Osteocyte (in vitro differentiated cells): ENCODE measurements around the gene DXO. TPM values are rescaled to one million over a fixed set of nuclear protein-coding genes. Genes with fewer than 3 reads are reported as not detected.
A peak's percentile ranks its signal among the peaks of the same experiment; 100 is the strongest.

Experiments used
- DNase-seq: peaks from one replicate; pipeline ENCODE4 v3.0.0; 2021; ENCODE audit warnings: mixed read lengths; ENCODE audit not compliant: unreplicated experiment; ENCODE audit errors: extremely low spot score
- H3K27ac Mint-ChIP-seq: one replicate; pipeline ENCODE4 v1.8.0; 2021; ENCODE audit warnings: mild to moderate bottlenecking, mixed read lengths; ENCODE audit not compliant: unreplicated experiment
- H3K27me3 Mint-ChIP-seq: one replicate; pipeline ENCODE4 v1.8.0; 2021; ENCODE audit warnings: mixed read lengths; ENCODE audit not compliant: unreplicated experiment
- H3K36me3 Mint-ChIP-seq: one replicate; pipeline ENCODE4 v1.8.0; 2021; ENCODE audit warnings: mixed read lengths; ENCODE audit not compliant: unreplicated experiment
- H3K4me1 Mint-ChIP-seq: one replicate; pipeline ENCODE4 v1.8.0; 2021; ENCODE audit warnings: mixed read lengths; ENCODE audit not compliant: unreplicated experiment
- H3K4me3 Mint-ChIP-seq: one replicate; pipeline ENCODE4 v1.8.0; 2021; ENCODE audit warnings: mild to moderate bottlenecking, moderate library complexity, mixed read lengths; ENCODE audit not compliant: unreplicated experiment
- H3K9me3 Mint-ChIP-seq: one replicate; pipeline ENCODE4 v1.8.0; 2021; ENCODE audit warnings: mixed read lengths; ENCODE audit not compliant: unreplicated experiment
- CTCF ChIP-seq: fragments of 200-600 bp; sonication (generic); IDR thresholded peaks from 2 replicates; pipeline ENCODE4 v1.5.0; 2021; ENCODE audit warnings: antibody characterized with exemption, mild to moderate bottlenecking, moderate library complexity
- total RNA-seq: library from RNA; stranded (reverse); gene quantifications from 2 replicates; pipeline ENCODE4 v1.2.1, GENCODE V29; 2021

DXO gene
- total RNA-seq, 1 donor from 2014 or later, result 30.8 TPM

- TF ChIP-seq CTCF, result no peak
Measured at GRCh38 chr6:31948306-31948705, 23.6 kb downstream of the DXO start.

GRCh38 chr6:31947864-31948263 lies 24.1 kb downstream of the DXO start:
- no peak overlapping the region for H3K27ac Mint-ChIP-seq
- no peak for TF ChIP-seq CTCF
- H3K36me3 Mint-ChIP-seq, result peaks cover 8% of the 10 kb centered on the region
- no peaks in the 10 kb centered on the region for H3K9me3 Mint-ChIP-seq
- no peak for DNase-seq
- H3K4me3 Mint-ChIP-seq, result no peak overlapping the region
- peaks cover 17% of the 10 kb centered on the region for H3K4me1 Mint-ChIP-seq
- H3K27me3 Mint-ChIP-seq, result no peaks in the 10 kb centered on the region

More at GRCh38 chr6:31948306-31948705, 23.6 kb downstream of the DXO start:
- Mint-ChIP-seq H3K27me3 (no peaks in the 10 kb centered on the region), H3K36me3 (peaks cover 12% of the 10 kb centered on the region), H3K27ac (no peak overlapping the region), H3K4me3 (no peak overlapping the region), H3K4me1 (peaks cover 17% of the 10 kb centered on the region), H3K9me3 (no peaks in the 10 kb centered on the region)
- DNase-seq, result no peak

DNA sequence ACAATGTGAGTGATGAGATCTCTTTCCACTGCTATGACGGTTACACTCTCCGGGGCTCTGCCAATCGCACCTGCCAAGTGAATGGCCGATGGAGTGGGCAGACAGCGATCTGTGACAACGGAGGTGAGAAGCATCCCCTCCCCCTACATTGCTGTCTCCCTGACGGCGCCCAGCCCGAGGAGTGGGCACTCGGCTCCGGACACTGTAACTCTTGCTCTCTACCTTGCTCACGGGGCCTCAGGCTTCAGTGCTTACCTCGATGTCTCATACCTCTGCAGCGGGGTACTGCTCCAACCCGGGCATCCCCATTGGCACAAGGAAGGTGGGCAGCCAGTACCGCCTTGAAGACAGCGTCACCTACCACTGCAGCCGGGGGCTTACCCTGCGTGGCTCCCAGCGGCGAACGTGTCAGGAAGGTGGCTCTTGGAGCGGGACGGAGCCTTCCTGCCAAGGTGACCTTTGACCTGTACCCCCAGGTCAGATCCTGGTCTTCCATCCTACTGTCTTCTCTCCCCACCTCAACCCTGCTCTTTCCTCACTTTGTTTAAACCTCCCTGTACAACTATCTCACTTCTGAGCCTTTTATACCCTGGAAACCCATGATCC lies 24.8 kb downstream of the DXO start:
- no peak for TF ChIP-seq CTCF
- no peak overlapping the region for H3K4me3 Mint-ChIP-seq
- H3K9me3 Mint-ChIP-seq, result no peaks in the 10 kb centered on the region
- peaks cover 17% of the 10 kb centered on the region for H3K4me1 Mint-ChIP-seq
- H3K27me3 Mint-ChIP-seq, result peaks cover 5% of the 10 kb centered on the region
- no peak overlapping the region for H3K27ac Mint-ChIP-seq
- H3K36me3 Mint-ChIP-seq, result peaks cover 5% of the 10 kb centered on the region
- no peak for DNase-seq

DNA sequence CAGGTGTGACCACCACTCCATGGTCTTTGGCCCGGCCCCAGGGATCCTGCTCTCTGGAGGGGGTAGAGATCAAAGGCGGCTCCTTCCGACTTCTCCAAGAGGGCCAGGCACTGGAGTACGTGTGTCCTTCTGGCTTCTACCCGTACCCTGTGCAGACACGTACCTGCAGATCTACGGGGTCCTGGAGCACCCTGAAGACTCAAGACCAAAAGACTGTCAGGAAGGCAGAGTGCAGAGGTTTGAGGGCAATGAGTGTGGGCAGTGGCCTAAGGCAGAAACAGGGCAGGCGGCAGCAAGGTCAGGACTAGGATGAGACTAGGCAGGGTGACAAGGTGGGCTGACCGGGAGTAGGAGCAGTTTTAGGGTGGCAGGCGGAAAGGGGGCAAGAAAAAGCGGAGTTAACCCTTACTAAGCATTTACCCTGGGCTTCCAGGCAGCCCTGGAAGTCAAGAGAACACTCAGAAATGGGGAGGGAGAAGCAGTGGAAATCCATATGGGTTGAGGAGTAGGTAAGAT lies 25.5 kb downstream of the DXO start:
- no peaks in the 10 kb centered on the region for H3K9me3 Mint-ChIP-seq
- H3K36me3 Mint-ChIP-seq, result peaks cover 5% of the 10 kb centered on the region
- no peak overlapping the region for H3K4me3 Mint-ChIP-seq
- peak overlapping the region; percentile 31 for H3K27ac Mint-ChIP-seq
- no peak for TF ChIP-seq CTCF
- DNase-seq, result no peak
- H3K27me3 Mint-ChIP-seq, result peaks cover 5% of the 10 kb centered on the region
- H3K4me1 Mint-ChIP-seq, result peaks cover 17% of the 10 kb centered on the region

- Mint-ChIP-seq H3K9me3 (no peaks in the 10 kb centered on the region), H3K4me1 (peaks cover 22% of the 10 kb centered on the region), H3K27me3 (peaks cover 5% of the 10 kb centered on the region), H3K36me3 (peaks cover 2% of the 10 kb centered on the region), H3K27ac (peak within 1 kb of the TSS; percentile 90), H3K4me3 (peak within 1 kb of the TSS; percentile 27)
- no peak for DNase-seq
- TF ChIP-seq CTCF, result no peak
Measured at GRCh38 chr6:31945507-31946369, 26.2 kb downstream of the DXO start, which contains the start of gene CFB. Gene CFB (plus strand): TSS chr6:31946095. CDS start chr6:31946222, 127 bp downstream.
